Stomach (tissue), 9 donors: ENCODE results near the gene THBS4. TPM values are rescaled to one million over a fixed set of nuclear protein-coding genes. Genes with fewer than 3 reads are reported as not detected.
"Not testable (repeated sequence)": the region's sequence is repeated elsewhere in the genome, so short reads cannot be mapped to it uniquely, and the experiment has no call there.

Experiments used
- DNase-seq, 2 donors: peaks; one replicate each; pipeline versions ENCODE4 v3.0.0 to v3.0.0-alpha.2; 2013 to 2019
- H3K27ac ChIP-seq, 5 donors: fragments of 200-600 bp in 4 of 5; sonication (generic) in 4 of 5; one replicate each; pipeline ENCODE4 v1.5.1; 2013 to 2019; ENCODE audit warnings: mild to moderate bottlenecking in 1 of 5, moderate library complexity in 1 of 5
- H3K27me3 ChIP-seq, 3 donors: fragments of 200-600 bp; sonication (generic); one replicate each; pipeline ENCODE4 v1.5.1; 2017 to 2019; ENCODE audit warnings: mixed run types in 1 of 3
- H3K36me3 ChIP-seq, 4 donors: fragments of 200-600 bp; sonication (generic); 1 replicate in 3 of 4; 2 replicates in 1 of 4; pipeline ENCODE4 v1.5.1; 2016 to 2019
- H3K4me1 ChIP-seq, 4 donors: fragments of 200-600 bp; sonication (generic); one replicate each; pipeline ENCODE4 v1.5.1; 2016 to 2019
- H3K4me3 ChIP-seq, 4 donors: fragments of 200-600 bp; sonication (generic) in 3 of 4; one replicate each; pipeline ENCODE4 v1.5.1; 2016 to 2019; ENCODE audit warnings: mild to moderate bottlenecking in 1 of 4
- H3K9me3 ChIP-seq, 4 donors: fragments of 200-600 bp; sonication (generic); one replicate each; pipeline ENCODE4 v1.5.1; 2016 to 2019
- CTCF ChIP-seq, 7 experiments: fragments of 450-650 bp in 4 of 7; fragments of 200-600 bp in 3 of 7; sonication (generic) in 3 of 7; IDR thresholded peaks; one replicate each; pipeline ENCODE4 v1.5.1; 2016 to 2019; ENCODE audit warnings: antibody characterized with exemption in 7 of 7, control low read depth in 2 of 7, mild to moderate bottlenecking in 1 of 7
- EP300 ChIP-seq: sonication (generic); formaldehyde crosslinking; IDR thresholded peaks from one replicate; pipeline ENCODE4 v1.6.1; 2017; ENCODE audit warnings: antibody characterized with exemption
- POLR2A ChIP-seq, 4 donors: fragments of 450-650 bp; IDR thresholded peaks; one replicate each; pipeline ENCODE4 v1.6.1; 2016; ENCODE audit warnings: antibody characterized with exemption in 4 of 4, control low read depth in 2 of 4, mild to moderate bottlenecking in 1 of 4, moderate library complexity in 1 of 4
- POLR2AphosphoS5 ChIP-seq, 3 donors: sonication (generic); formaldehyde crosslinking; IDR thresholded peaks; one replicate each; pipeline ENCODE4 v1.6.1; 2016; ENCODE audit warnings: antibody characterized with exemption in 3 of 3
- WGBS, 5 donors: extraction: QIAGEN DNeasy Blood & Tissue Kit in 3 of 5; methylation state at CpG; one replicate each; pipeline versions ENCODE4 v1.1.5 to v1.1.7; 2013 to 2018; 5-methylcytosine and 5-hydroxymethylcytosine counted together
- intact Hi-C: fragments of 100-400 bp; cut with DNase I; formaldehyde crosslinking; loops from one replicate; pipeline ENCODE4 v1.15.1; 2023; ENCODE audit warnings: low total_unique reads
- polyA plus RNA-seq, 3 donors: library from polyadenylated mRNA; stranded (reverse); fragments of 200-250 nt; gene quantifications; one replicate each; pipeline ENCODE4 v1.2.3, GENCODE V29; 2013
- total RNA-seq, 5 donors: library from RNA; depleted of rRNA; stranded (reverse); fragments of >200 nt; gene quantifications; one replicate each; pipeline versions ENCODE4 v1.1.0 to v1.2.3, GENCODE V29; 2014 to 2016
- donor health status: healthy with polysubstance abuse.
- donor health status: Bipolar disorder and iron deficiency.
- donor health status: healthy.

The THBS4 gene
- total and polyA plus RNA-seq, 8 donors = 0.19 to 38.2 (median 6.7) TPM; not detected in 1

GRCh38 chr5:80106916-80107315 lies 71.8 kb downstream of the THBS4 start:
- no peak for DNase-seq
- intact Hi-C loops = loop anchor here (10.0 kb wide), 1 partner anchor 168 kb away; no protein-coding TSS in a partner anchor
- Histone ChIP-seq H3K27ac (no peak overlapping the region), H3K9me3 (no peaks in the 10 kb centered on the region), H3K4me1 (peaks cover 0 to 27% (median 4%) of the 10 kb centered on the region in 4 donors), H3K27me3 (no peaks in the 10 kb centered on the region), H3K36me3 (no peaks in the 10 kb centered on the region), H3K4me3 (no peak overlapping the region)
- TF ChIP-seq POLR2AphosphoS5 (IDR thresholded peaks at IDR 0.05) (no peak), EP300 (no peak), CTCF (IDR thresholded peaks at IDR 0.05) (no peak), POLR2A (IDR thresholded peaks at IDR 0.05) (no peak)
- WGBS, 5 donors = 71 to 84% (median 75%) methylated on average over 5 of the region's 5 CpGs

- H3K4me1 ChIP-seq = peaks cover 0 to 27% (median 4%) of the 10 kb centered on the region in 4 donors
- H3K27ac ChIP-seq = peak overlapping the region in 2 of 5 donors; percentile 22 to 68
- TF ChIP-seq EP300 (no peak), CTCF (IDR thresholded peaks at IDR 0.05) (no peak), POLR2AphosphoS5 (IDR thresholded peaks at IDR 0.05) (peak in 2 of 3 donors; percentile 36 to 45), POLR2A (IDR thresholded peaks at IDR 0.05) (no peak)
- no peaks in the 10 kb centered on the region for H3K36me3 ChIP-seq
- H3K4me3 ChIP-seq = no peak overlapping the region
- intact Hi-C loops = loop anchor here (10.0 kb wide), 1 partner anchor 165 kb away; no protein-coding TSS in a partner anchor
- DNase-seq = peak in 1 of 2 donors; percentile 83
- H3K27me3 ChIP-seq = no peaks in the 10 kb centered on the region
- H3K9me3 ChIP-seq = no peaks in the 10 kb centered on the region
- 46 to 65% (median 57%) methylated on average over 8 to 9 of the region's 9 CpGs for WGBS, 5 donors
Measured at GRCh38 chr5:80109646-80110478, 74.7 kb downstream of the THBS4 start.

GRCh38 chr5:80111376-80111990 lies 76.3 kb downstream of the THBS4 start:
- H3K4me1 ChIP-seq = peaks cover 0 to 27% (median 4%) of the 10 kb centered on the region in 4 donors
- H3K36me3 ChIP-seq, H3K27ac ChIP-seq, intact Hi-C loops, H3K9me3 ChIP-seq, H3K4me3 ChIP-seq, DNase-seq, H3K27me3 ChIP-seq: not testable (repeated sequence)
- 40 to 56% (median 42%) methylated on average over 5 of the region's 5 CpGs for WGBS, 5 donors

GRCh38 chr5:80114860-80115259 lies 79.7 kb downstream of the THBS4 start:
- H3K4me3 ChIP-seq = no peak overlapping the region
- no peaks in the 10 kb centered on the region for H3K27me3 ChIP-seq
- DNase-seq = peak in 1 of 2 donors; percentile 46
- peaks cover 0 to 17% (median 2%) of the 10 kb centered on the region in 4 donors for H3K4me1 ChIP-seq
- 54 to 67% (median 56%) methylated on average over 3 of the region's 3 CpGs for WGBS, 5 donors
- H3K36me3 ChIP-seq = no peaks in the 10 kb centered on the region
- H3K27ac ChIP-seq = no peak overlapping the region
- H3K9me3 ChIP-seq = no peaks in the 10 kb centered on the region
- intact Hi-C loops = no loop called here
- TF ChIP-seq CTCF (IDR thresholded peaks at IDR 0.05) (no peak), POLR2AphosphoS5 (IDR thresholded peaks at IDR 0.05) (no peak), EP300 (no peak), POLR2A (IDR thresholded peaks at IDR 0.05) (no peak)
